Liver (tissue), 9 donors: ENCODE results near the gene CHCT1. TPM values are rescaled to one million over a fixed set of nuclear protein-coding genes. Genes with fewer than 3 reads are reported as not detected.
"Not testable (repeated sequence)": the region's sequence is repeated elsewhere in the genome, so short reads cannot be mapped to it uniquely, and the experiment has no call there.

ENCODE experiments used
- DNase-seq: peaks from one replicate; pipeline ENCODE4 v3.0.0-alpha.2; 2017; ENCODE audit warnings: low spot score
- H3K27ac ChIP-seq, 2 donors: one replicate each; pipeline ENCODE4 v1.7.0; 2013; ENCODE audit warnings: inconsistent platforms in 2 of 2, low read length in 2 of 2, control low read depth in 1 of 2, low read depth in 1 of 2, mild to moderate bottlenecking in 1 of 2
- H3K27me3 ChIP-seq, 4 donors: one replicate each; pipeline versions ENCODE4 v1.6.1 to v1.7.0; 2013; ENCODE audit warnings: low read length in 3 of 4, inconsistent platforms in 1 of 4, mild to moderate bottlenecking in 1 of 4, moderate library complexity in 1 of 4; ENCODE audit not compliant: control insufficient read depth in 4 of 4, insufficient read depth in 4 of 4
- H3K36me3 ChIP-seq, 4 donors: one replicate each; pipeline versions ENCODE4 v1.6.1 to v1.7.0; 2013; ENCODE audit warnings: low read length in 3 of 4, mild to moderate bottlenecking in 3 of 4, low read depth in 1 of 4, moderate library complexity in 1 of 4; ENCODE audit not compliant: control insufficient read depth in 4 of 4, insufficient read depth in 3 of 4
- H3K4me1 ChIP-seq, 4 donors: one replicate each; pipeline versions ENCODE4 v1.6.1 to v1.7.0; 2013; ENCODE audit warnings: low read length in 3 of 4, mild to moderate bottlenecking in 3 of 4, moderate library complexity in 1 of 4; ENCODE audit not compliant: control insufficient read depth in 4 of 4, insufficient read depth in 4 of 4
- H3K4me3 ChIP-seq, 3 donors: one replicate each; pipeline versions ENCODE4 v1.6.1 to v1.7.0; 2013; ENCODE audit warnings: low read length in 3 of 3, control low read depth in 1 of 3, low read depth in 1 of 3, mild to moderate bottlenecking in 1 of 3
- H3K9ac ChIP-seq, 2 donors: one replicate each; pipeline ENCODE4 v1.7.0; 2013; ENCODE audit warnings: low read length in 2 of 2, mild to moderate bottlenecking in 2 of 2, moderate library complexity in 2 of 2, control low read depth in 1 of 2, low read depth in 1 of 2
- H3K9me3 ChIP-seq, 4 donors: one replicate each; pipeline versions ENCODE4 v1.6.1 to v1.7.0; 2013; ENCODE audit warnings: low read length in 3 of 4; ENCODE audit not compliant: control insufficient read depth in 4 of 4
- FOXA1 ChIP-seq: IDR thresholded peaks from 2 replicates; pipeline ENCODE4 v1.6.1; 2016; ENCODE audit warnings: antibody characterized with exemption
- HNF4G ChIP-seq: IDR thresholded peaks from 2 replicates; pipeline ENCODE4 v1.6.1; 2016; ENCODE audit warnings: antibody characterized with exemption
- RXRA ChIP-seq, 2 donors: IDR thresholded peaks; 2 replicates each; pipeline ENCODE4 v1.6.1; 2017 to 2018; ENCODE audit warnings: antibody characterized with exemption in 2 of 2, mild to moderate bottlenecking in 1 of 2
- TAF1 ChIP-seq: conservative IDR thresholded peaks from 2 replicates; pipeline ENCODE4 v1.6.1; 2016; ENCODE audit warnings: antibody characterized with exemption, mild to moderate bottlenecking
- YY1 ChIP-seq: IDR thresholded peaks from 2 replicates; pipeline ENCODE4 v1.6.1; 2016; ENCODE audit warnings: antibody characterized with exemption, mild to moderate bottlenecking
- ZBTB33 ChIP-seq: IDR thresholded peaks from 2 replicates; pipeline ENCODE4 v1.6.1; 2016; ENCODE audit warnings: antibody characterized with exemption
- WGBS: extraction: QIAGEN DNeasy Blood & Tissue Kit; methylation state at CpG from one replicate; pipeline ENCODE4 v1.1.7; 2013; 5-methylcytosine and 5-hydroxymethylcytosine counted together
- polyA plus RNA-seq, 2 donors: library from polyadenylated mRNA; stranded (reverse) in 1 of 2; unstranded in 1 of 2; fragments of 200-250 nt in 1 of 2; fragments of >200 nt in 1 of 2; fragmentation: Nextera tagmentation in 1 of 2; extraction: Ambion mirVana in 1 of 2; gene quantifications; one replicate each; pipeline versions ENCODE4 v1.2.1 to v1.2.3, GENCODE V29; 2013 to 2015
- total RNA-seq, 2 donors: library from RNA; depleted of rRNA; stranded (reverse); fragments of >200 nt; gene quantifications; one replicate each; pipeline ENCODE4 v1.2.3, GENCODE V29; 2014
- donor health status: healthy.
- donor health status: healthy.
- donor health status: healthy.
- donor health status: healthy.
- donor health status: healthy.

The CHCT1 gene
- total and polyA plus RNA-seq, 4 donors, result not detected

DNA sequence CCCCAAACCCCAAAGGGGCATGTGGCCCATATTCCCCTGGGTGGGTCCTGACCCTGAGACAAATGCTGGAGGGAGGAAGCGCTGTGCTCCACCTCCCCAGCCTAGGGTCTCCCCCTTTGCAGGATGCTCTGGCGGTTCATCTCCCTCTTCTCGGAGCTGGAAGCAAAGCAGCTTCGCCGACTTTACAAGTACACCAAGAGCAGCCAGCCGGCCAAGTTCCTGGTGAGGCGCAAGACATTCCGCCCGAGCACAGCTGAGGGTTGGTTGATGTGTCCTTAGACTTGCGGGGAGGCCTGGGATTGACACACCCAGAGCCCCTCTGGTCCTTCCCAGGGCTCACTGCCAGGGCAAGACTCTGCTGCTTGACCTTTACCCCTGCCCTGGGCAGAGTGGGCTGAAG is 4.3 kb downstream of the CHCT1 start:
- H3K36me3 ChIP-seq, result no peaks in the 10 kb centered on the region
- DNase-seq, result no peak
- TF ChIP-seq HNF4G, result no peak
- no peak for TF ChIP-seq RXRA (IDR thresholded peaks at IDR 0.05)
- TF ChIP-seq FOXA1, result no peak
- TF ChIP-seq ZBTB33, result no peak
- no peak for TF ChIP-seq TAF1
- TF ChIP-seq YY1, result no peak
- peaks cover 0 to 4% (median under 1%) of the 10 kb centered on the region in 4 donors for H3K4me1 ChIP-seq
- WGBS, result 94% methylated on average over 10 of the region's 10 CpGs
- no peak overlapping the region for H3K9ac ChIP-seq
- H3K4me3 ChIP-seq, result no peak overlapping the region
- no peaks in the 10 kb centered on the region for H3K27me3 ChIP-seq
- H3K27ac ChIP-seq, result no peak overlapping the region
- H3K9me3 ChIP-seq, result no peaks in the 10 kb centered on the region

DNA sequence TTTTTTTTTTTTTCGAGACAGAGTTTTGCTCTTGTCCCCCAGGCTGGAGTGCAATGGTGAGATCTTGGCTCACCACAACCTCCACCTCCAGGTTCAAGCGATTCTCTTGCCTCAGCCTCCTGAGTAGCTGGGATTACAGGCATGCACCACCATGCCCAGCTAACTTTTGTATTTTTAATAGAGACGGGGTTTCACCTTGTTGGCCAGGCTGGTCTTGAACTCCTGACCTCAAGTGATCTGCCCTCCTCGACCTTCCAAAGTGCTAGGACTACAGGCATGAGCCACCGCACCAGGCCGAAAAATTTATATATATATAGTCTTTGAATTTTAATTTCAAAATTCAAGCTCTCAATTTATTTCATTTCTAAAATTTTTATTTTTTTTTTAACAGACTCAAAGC is 6.2 kb downstream of the CHCT1 start:
- 87% methylated on average over 6 of the region's 6 CpGs for WGBS
- not testable (repeated sequence) for H3K27me3 ChIP-seq, H3K27ac ChIP-seq, H3K4me3 ChIP-seq, H3K4me1 ChIP-seq, H3K36me3 ChIP-seq, H3K9ac ChIP-seq, H3K9me3 ChIP-seq, DNase-seq

DNA sequence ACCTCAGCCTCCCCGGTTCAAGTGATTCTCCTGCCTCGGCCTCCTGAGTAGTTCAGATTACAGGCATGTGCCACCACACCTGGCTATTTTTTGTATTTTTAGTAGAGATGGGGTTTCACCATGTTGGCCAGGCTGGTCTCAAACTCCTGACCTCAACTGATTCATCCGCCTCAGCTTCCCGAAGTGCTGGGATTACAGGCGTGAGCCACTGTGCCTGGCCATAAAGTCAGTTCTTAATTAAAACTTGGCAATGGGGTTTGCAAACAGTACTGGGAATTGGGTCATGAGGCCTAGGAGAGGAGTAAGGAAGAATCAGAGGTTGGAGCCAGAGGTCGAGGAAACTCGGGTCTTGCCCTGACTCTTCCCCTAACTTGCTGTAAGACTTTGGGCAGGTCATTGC is 8.3 kb downstream of the CHCT1 start:
- not testable (repeated sequence) for H3K36me3 ChIP-seq, H3K27ac ChIP-seq, H3K4me3 ChIP-seq, DNase-seq, H3K27me3 ChIP-seq, H3K4me1 ChIP-seq, H3K9me3 ChIP-seq, H3K9ac ChIP-seq
- WGBS, result 91% methylated on average over 7 of the region's 7 CpGs

- H3K9me3 ChIP-seq, H3K9ac ChIP-seq, DNase-seq, H3K4me1 ChIP-seq, H3K36me3 ChIP-seq, H3K27me3 ChIP-seq, H3K27ac ChIP-seq, H3K4me3 ChIP-seq: not testable (repeated sequence)
- WGBS, result 95% methylated on average over 4 of the region's 4 CpGs
Observed at GRCh38 chr17:60433021-60433997, 11.0 kb downstream of the CHCT1 start.
